Cardiac muscle cell (in vitro differentiated cells and primary cell): ENCODE results near the gene CTIF. TPM values are rescaled to one million over a fixed set of nuclear protein-coding genes. Genes with fewer than 3 reads are reported as not detected.

Experiments
- DNase-seq, 2 donors: peaks; one replicate each; pipeline versions ENCODE4 v3.0.0 to v3.0.0-alpha.2; 2010 to 2017; ENCODE audit warnings: low read depth in 1 of 2, low spot score in 1 of 2
- H3K27ac ChIP-seq: fragments of 200-600 bp; sonication (generic); 2 replicates; pipeline ENCODE4 v1.5.1; 2016
- H3K27me3 ChIP-seq: fragments of 200-600 bp; sonication (generic); 2 replicates; pipeline ENCODE4 v1.6.0; 2016; ENCODE audit warnings: control low read depth
- H3K36me3 ChIP-seq: fragments of 200-600 bp; sonication (generic); 2 replicates; pipeline ENCODE4 v1.5.1; 2016; ENCODE audit warnings: control low read depth
- H3K4me1 ChIP-seq: fragments of 200-600 bp; sonication (generic); 2 replicates; pipeline ENCODE4 v1.8.1; 2017; ENCODE audit warnings: low read depth, mild to moderate bottlenecking, mixed run types
- H3K4me3 ChIP-seq: fragments of 200-600 bp; sonication (generic); 2 replicates; pipeline ENCODE4 v1.5.1; 2016; ENCODE audit warnings: mild to moderate bottlenecking
- H3K9me3 ChIP-seq: fragments of 200-600 bp; sonication (generic); 2 replicates; pipeline ENCODE4 v1.5.1; 2017; ENCODE audit warnings: low read depth, mild to moderate bottlenecking, control low read depth
- polyA plus RNA-seq: library from polyadenylated mRNA; unstranded; fragments of >200 nt; fragmentation: Nextera tagmentation; extraction: Ambion mirVana; gene quantifications from 2 replicates; pipeline ENCODE4 v1.2.1, GENCODE V29; 2016
- total RNA-seq: library from RNA; depleted of rRNA; stranded (reverse); fragments of >200 nt; gene quantifications from 2 replicates; pipeline ENCODE4 v1.2.3, GENCODE V29; 2016
- TF ChIP-seq, protein P1 (sequence below): IDR thresholded peaks from 2 replicates; pipeline ENCODE4 v1.5.1; 2012; ENCODE audit warnings: low read depth, mild to moderate bottlenecking, low read length

CTIF gene
- total and polyA plus RNA-seq, 2 experiments from 2014 or later: 16.5 to 22.0 TPM

DNA sequence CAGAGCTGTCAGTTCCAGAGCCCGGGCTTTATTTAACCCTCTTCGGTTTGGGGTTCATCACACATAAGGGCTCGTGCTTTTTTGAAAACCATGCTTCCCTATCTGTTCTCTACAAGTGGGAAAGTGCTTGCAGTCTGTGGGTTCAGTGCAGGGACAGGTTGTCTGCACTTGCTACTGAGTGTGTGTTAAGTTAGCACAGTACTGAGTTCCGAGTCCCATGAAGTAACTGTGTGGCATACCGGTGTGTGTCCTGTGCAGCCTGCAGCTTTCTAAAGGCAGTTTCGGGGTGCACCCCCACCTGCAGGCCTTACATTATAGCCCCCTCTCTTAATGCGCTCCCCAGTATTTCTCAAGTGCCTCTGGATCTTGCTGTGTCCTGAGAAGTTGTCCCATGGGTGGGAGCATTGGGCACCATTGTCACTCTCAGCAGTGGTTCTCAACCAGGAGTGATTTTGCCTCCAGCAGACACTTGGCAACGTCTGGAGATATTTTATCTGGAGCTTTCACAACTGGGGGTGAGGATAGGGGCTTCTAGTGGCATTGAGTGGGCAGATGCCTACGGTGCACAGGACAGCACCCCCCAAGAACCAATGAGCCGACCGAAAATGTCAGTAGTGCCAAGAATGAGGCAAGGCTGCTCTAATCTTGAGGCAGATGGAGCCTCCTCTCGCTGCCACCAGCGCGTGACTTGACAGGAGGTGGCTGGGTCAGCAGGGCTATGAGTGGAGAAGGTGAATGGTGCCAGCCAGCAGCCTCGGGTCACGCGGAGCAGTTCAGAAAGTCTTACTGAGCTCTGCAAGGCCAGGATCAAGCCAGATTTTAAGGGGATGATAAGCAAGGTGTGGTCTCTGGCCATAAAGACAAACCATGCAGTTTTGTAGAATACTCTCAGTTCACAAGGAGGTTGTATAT, 259.8 kb downstream of the CTIF start:
- Histone ChIP-seq H3K27me3 (no peaks in the 10 kb centered on the region), H3K4me3 (no peak overlapping the region), H3K9me3 (no peaks in the 10 kb centered on the region), H3K4me1 (peaks cover 32% of the 10 kb centered on the region), H3K27ac (peak overlapping the region; percentile 78), H3K36me3 (no peaks in the 10 kb centered on the region)
- no peak for DNase-seq
- TF ChIP-seq, protein P1, sequence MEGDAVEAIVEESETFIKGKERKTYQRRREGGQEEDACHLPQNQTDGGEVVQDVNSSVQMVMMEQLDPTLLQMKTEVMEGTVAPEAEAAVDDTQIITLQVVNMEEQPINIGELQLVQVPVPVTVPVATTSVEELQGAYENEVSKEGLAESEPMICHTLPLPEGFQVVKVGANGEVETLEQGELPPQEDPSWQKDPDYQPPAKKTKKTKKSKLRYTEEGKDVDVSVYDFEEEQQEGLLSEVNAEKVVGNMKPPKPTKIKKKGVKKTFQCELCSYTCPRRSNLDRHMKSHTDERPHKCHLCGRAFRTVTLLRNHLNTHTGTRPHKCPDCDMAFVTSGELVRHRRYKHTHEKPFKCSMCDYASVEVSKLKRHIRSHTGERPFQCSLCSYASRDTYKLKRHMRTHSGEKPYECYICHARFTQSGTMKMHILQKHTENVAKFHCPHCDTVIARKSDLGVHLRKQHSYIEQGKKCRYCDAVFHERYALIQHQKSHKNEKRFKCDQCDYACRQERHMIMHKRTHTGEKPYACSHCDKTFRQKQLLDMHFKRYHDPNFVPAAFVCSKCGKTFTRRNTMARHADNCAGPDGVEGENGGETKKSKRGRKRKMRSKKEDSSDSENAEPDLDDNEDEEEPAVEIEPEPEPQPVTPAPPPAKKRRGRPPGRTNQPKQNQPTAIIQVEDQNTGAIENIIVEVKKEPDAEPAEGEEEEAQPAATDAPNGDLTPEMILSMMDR: no peak

DNA sequence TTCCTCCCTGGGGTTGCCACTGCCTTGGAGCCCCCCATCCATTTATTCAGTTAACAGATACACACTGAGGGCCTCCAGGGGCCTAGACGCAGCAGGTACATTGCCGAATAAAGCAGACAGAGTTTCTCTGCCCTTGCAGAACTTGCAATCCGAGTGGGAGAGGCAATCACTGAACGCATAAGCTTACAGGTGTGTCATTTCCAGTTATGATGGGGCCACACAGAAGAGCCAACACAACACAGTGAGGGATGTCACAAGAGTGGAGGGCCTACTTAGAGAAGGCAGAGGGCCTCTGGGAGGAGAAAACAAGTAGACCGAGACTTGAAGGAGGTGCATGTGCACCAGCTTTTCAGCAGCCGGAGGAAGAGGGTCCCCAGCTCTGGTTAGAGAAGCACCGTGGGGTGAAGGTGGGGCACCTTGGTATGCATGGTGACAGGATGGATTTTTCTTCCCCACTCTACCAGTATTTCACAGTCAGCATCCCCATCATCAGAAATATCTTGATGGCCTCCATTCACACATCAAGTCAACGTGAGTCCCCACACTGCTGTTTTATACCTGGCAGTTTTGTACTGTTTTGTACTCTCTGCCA, 261.0 kb downstream of the CTIF start:
- no peaks in the 10 kb centered on the region for H3K9me3 ChIP-seq
- H3K36me3 ChIP-seq: no peaks in the 10 kb centered on the region
- no peak overlapping the region for H3K4me3 ChIP-seq
- DNase-seq: no peak
- TF ChIP-seq, protein P1: no peak
- H3K27me3 ChIP-seq: no peaks in the 10 kb centered on the region
- H3K4me1 ChIP-seq: peaks cover 32% of the 10 kb centered on the region
- H3K27ac ChIP-seq: peak overlapping the region; percentile 12

DNA sequence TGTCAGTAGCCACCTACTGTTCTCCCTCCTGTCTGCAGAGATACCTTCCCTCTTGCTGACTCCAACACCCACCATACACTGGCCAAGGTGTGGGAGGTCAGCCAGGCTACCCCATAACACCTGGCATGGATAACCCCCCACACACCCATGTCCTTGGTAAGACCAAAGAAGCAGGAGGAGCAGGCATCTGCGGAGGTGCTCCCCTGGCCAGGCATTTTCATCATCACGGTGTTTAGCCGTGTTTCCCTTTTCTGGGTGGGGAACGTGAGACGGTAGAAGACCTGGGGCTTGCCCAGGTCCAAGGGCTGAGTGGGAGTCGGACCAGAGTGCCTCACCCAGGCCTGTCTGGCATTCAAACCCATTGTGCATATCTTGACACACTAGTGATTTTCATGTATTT, 261.6 kb downstream of the CTIF start:
- TF ChIP-seq, protein P1: no peak
- no peak for DNase-seq
- H3K27me3 ChIP-seq: no peaks in the 10 kb centered on the region
- no peaks in the 10 kb centered on the region for H3K9me3 ChIP-seq
- no peak overlapping the region for H3K27ac ChIP-seq
- H3K4me3 ChIP-seq: no peak overlapping the region
- H3K36me3 ChIP-seq: no peaks in the 10 kb centered on the region
- peaks cover 32% of the 10 kb centered on the region for H3K4me1 ChIP-seq

DNA sequence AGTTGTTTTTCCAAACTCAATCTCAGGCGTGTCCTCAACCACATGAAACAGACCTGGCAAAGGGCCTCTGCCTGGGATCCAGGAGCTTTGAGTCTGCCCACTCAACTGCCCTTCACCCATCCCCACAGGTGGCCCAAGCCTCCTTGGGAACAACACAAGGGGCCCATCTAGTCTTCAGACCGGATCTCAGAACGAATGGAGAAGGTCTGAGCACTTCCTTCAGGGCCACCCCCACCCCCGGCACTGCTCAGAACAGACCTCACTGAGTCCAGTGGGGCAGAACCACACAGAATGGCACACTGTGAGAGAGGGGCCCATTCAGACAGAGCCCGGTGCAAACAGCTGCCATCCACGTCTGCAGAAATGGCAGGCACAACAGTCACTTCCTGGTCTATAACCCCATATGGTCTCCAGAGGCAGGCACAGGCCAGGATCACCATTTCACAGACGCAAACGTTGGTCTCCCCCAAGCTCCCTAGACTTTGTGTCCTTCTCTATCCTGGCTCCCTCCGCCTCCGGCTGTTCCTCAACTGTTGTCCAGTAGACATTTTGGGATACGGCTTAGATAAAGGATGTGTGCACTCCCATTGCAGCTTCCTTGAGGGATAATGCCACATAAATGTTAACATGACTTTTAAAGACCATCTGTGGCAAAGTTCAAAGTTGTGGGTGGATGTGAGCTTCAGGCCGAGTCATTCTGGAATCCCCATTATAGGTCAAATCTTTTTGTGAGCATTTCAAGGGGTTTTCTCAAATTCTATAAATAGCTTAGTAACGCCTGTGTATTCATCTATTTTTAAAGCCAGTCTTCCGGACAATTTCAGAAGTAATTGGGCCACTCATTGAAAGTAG, 262.3 kb downstream of the CTIF start:
- H3K27ac ChIP-seq: no peak overlapping the region

More for the DNA sequence above, 262.3 kb downstream of the CTIF start:
- Histone ChIP-seq H3K27me3 (no peaks in the 10 kb centered on the region), H3K4me3 (no peak overlapping the region), H3K4me1 (peaks cover 32% of the 10 kb centered on the region), H3K36me3 (no peaks in the 10 kb centered on the region), H3K9me3 (no peaks in the 10 kb centered on the region)
- TF ChIP-seq, protein P1: no peak
- DNase-seq: no peak
